HEK293 (cell line): ENCODE data around the gene PPP1R14C.

Experiments
- BCL11B ChIP-seq: fragments of 450-650 bp; formaldehyde crosslinking; IDR thresholded peaks from 2 replicates; pipeline ENCODE4 v1.5.1; 2016; ENCODE audit warnings: low read depth, missing biosample characterization, missing genetic modification characterization
- GLI2 ChIP-seq: fragments of 450-650 bp; formaldehyde crosslinking; IDR thresholded peaks from 2 replicates; pipeline ENCODE4; 2017; ENCODE audit warnings: missing biosample characterization, missing genetic modification characterization, low read depth, borderline replicate concordance
- GLI4 ChIP-seq: fragments of 450-650 bp; formaldehyde crosslinking; IDR thresholded peaks from 2 replicates; pipeline ENCODE4 v1.5.1; 2016; ENCODE audit warnings: missing biosample characterization, missing genetic modification characterization
- MEIS1 ChIP-seq: sonication (generic); formaldehyde crosslinking; IDR thresholded peaks from 2 replicates; pipeline ENCODE4 v1.8.1; 2022; ENCODE audit warnings: missing genetic modification reagents, mild to moderate bottlenecking, borderline replicate concordance
- PBX3 ChIP-seq: sonication (generic); formaldehyde crosslinking; IDR thresholded peaks from 2 replicates; pipeline ENCODE4 v1.8.1; 2022; ENCODE audit warnings: mild to moderate bottlenecking, moderate library complexity, missing genetic modification reagents
- ZBTB48 ChIP-seq: fragments of 450-650 bp; formaldehyde crosslinking; IDR thresholded peaks from 2 replicates; pipeline ENCODE4 v1.5.1; 2016; ENCODE audit warnings: missing biosample characterization, missing genetic modification characterization
- ZBTB49 ChIP-seq: fragments of 450-650 bp; formaldehyde crosslinking; IDR thresholded peaks from 2 replicates; pipeline ENCODE4 v1.5.1; 2016; ENCODE audit warnings: missing biosample characterization, missing genetic modification characterization, low read depth
- ZFP3 ChIP-seq: fragments of 450-650 bp; formaldehyde crosslinking; IDR thresholded peaks from 2 replicates; pipeline ENCODE4 v1.5.1; 2016; ENCODE audit warnings: low read depth, missing biosample characterization, missing genetic modification characterization
- ZNF146 ChIP-seq: fragments of 450-650 bp; formaldehyde crosslinking; IDR thresholded peaks from 2 replicates; pipeline ENCODE4 v1.5.1; 2016; ENCODE audit warnings: missing biosample characterization, missing genetic modification characterization
- ZNF211 ChIP-seq: fragments of 450-650 bp; formaldehyde crosslinking; IDR thresholded peaks from 2 replicates; pipeline ENCODE4 v1.5.1; 2016; ENCODE audit warnings: low read depth, missing biosample characterization, missing genetic modification characterization
- ZNF26 ChIP-seq: fragments of 450-650 bp; formaldehyde crosslinking; IDR thresholded peaks from 2 replicates; pipeline ENCODE4 v1.5.1; 2016; ENCODE audit warnings: missing biosample characterization, missing genetic modification characterization
- ZNF488 ChIP-seq: fragments of 450-650 bp; formaldehyde crosslinking; IDR thresholded peaks from 2 replicates; pipeline ENCODE4 v1.5.1; 2016; ENCODE audit warnings: missing biosample characterization, missing genetic modification characterization
- ZNF600 ChIP-seq: fragments of 450-650 bp; formaldehyde crosslinking; IDR thresholded peaks from 2 replicates; pipeline ENCODE4 v1.5.1; 2016; ENCODE audit warnings: missing biosample characterization, missing genetic modification characterization
- ZNF629 ChIP-seq: fragments of 450-650 bp; formaldehyde crosslinking; IDR thresholded peaks from 2 replicates; pipeline ENCODE4 v1.5.1; 2017; ENCODE audit warnings: missing biosample characterization, missing genetic modification characterization
- ZNF768 ChIP-seq: fragments of 450-650 bp; formaldehyde crosslinking; IDR thresholded peaks from 2 replicates; pipeline ENCODE4 v1.5.1; 2018; ENCODE audit warnings: missing biosample characterization, mild to moderate bottlenecking, missing genetic modification characterization
- ZSCAN23 ChIP-seq: fragments of 450-650 bp; formaldehyde crosslinking; IDR thresholded peaks from 2 replicates; pipeline ENCODE4 v1.5.1; 2016; ENCODE audit warnings: missing biosample characterization, missing genetic modification characterization
- TF ChIP-seq, protein P1 (sequence below): fragments of 450-650 bp; formaldehyde crosslinking; IDR thresholded peaks from 2 replicates; pipeline ENCODE4 v1.5.1; 2017; ENCODE audit warnings: missing biosample characterization, missing genetic modification characterization
- TF ChIP-seq, protein P2 (sequence below): fragments of 450-650 bp; formaldehyde crosslinking; IDR thresholded peaks from 2 replicates; pipeline ENCODE4 v1.5.1; 2016; ENCODE audit warnings: missing biosample characterization, missing genetic modification characterization

PPP1R14C gene

DNA sequence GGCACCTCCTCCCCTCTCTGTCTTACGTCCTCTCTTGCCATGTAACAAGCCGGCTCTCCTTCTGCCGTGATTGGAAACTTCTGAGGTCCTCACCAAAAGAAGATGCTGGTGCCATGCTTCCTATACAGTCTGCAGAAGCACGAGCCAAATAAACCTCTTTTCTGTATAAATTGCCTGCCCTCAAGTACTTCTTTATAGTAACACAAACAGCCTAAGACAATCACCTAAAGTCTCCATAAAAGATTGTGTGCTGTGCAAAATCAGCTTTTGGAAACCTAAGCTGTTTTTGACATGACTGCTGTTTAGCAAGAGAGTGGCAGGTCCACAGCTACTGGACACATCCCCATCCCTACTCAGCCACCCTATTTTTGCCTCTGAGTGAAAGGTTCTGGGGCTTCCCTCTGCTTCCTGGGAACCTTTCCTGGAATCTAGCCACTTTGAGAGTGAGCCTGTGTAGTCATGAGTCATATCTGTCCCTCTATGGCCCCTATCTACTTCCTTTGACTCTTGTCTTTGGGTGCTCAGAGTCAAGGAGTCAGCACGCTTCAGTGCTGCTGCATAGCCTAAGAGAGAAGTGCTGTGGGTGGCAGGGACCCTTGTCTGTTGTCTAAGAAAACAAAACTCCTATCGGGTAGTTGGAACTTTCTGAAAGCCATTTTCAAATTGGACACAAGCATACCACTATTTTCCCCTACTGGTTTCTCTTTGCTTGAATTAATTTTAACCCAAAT is 110.0 kb downstream of the PPP1R14C start (continued):
- TF ChIP-seq ZFP3 (tag by site-specific recombination), result no peak
- no peak for TF ChIP-seq ZNF146 (tag by site-specific recombination)
- TF ChIP-seq ZSCAN23 (tag by site-specific recombination), result no peak
- TF ChIP-seq, protein P1, sequence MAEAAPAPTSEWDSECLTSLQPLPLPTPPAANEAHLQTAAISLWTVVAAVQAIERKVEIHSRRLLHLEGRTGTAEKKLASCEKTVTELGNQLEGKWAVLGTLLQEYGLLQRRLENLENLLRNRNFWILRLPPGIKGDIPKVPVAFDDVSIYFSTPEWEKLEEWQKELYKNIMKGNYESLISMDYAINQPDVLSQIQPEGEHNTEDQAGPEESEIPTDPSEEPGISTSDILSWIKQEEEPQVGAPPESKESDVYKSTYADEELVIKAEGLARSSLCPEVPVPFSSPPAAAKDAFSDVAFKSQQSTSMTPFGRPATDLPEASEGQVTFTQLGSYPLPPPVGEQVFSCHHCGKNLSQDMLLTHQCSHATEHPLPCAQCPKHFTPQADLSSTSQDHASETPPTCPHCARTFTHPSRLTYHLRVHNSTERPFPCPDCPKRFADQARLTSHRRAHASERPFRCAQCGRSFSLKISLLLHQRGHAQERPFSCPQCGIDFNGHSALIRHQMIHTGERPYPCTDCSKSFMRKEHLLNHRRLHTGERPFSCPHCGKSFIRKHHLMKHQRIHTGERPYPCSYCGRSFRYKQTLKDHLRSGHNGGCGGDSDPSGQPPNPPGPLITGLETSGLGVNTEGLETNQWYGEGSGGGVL (tag by site-specific recombination), result no peak
- TF ChIP-seq ZNF768 (tag by site-specific recombination), result no peak
- no peak for TF ChIP-seq BCL11B (tag by site-specific recombination)
- TF ChIP-seq ZBTB48 (tag by site-specific recombination), result peak; percentile 51; the same call in 1 of the 2 replicates
- TF ChIP-seq ZNF26 (tag by site-specific recombination), result no peak
- no peak for TF ChIP-seq ZNF488 (tag by site-specific recombination)
- TF ChIP-seq, protein P2, sequence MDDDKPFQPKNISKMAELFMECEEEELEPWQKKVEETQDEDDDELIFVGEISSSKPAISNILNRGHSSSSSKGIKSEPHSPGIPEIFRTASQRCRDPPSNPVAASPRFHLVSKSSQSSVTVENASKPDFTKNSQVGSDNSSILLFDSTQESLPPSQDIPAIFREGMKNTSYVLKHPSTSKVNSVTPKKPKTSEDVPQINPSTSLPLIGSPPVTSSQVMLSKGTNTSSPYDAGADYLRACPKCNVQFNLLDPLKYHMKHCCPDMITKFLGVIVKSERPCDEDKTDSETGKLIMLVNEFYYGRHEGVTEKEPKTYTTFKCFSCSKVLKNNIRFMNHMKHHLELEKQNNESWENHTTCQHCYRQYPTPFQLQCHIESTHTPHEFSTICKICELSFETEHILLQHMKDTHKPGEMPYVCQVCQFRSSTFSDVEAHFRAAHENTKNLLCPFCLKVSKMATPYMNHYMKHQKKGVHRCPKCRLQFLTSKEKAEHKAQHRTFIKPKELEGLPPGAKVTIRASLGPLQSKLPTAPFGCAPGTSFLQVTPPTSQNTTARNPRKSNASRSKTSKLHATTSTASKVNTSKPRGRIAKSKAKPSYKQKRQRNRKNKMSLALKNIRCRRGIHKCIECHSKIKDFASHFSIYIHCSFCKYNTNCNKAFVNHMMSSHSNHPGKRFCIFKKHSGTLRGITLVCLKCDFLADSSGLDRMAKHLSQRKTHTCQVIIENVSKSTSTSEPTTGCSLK (tag by site-specific recombination), result no peak
- TF ChIP-seq PBX3, result no peak
- no peak for TF ChIP-seq ZNF600
- TF ChIP-seq ZNF629 (tag by site-specific recombination), result no peak
- TF ChIP-seq ZNF211 (tag by site-specific recombination), result no peak
- TF ChIP-seq GLI4 (tag by site-specific recombination), result no peak
- TF ChIP-seq GLI2 (tag by site-specific recombination), result no peak
- TF ChIP-seq MEIS1, result no peak
- TF ChIP-seq ZBTB49 (tag by site-specific recombination), result no peak
